Measurements from ENCODE around the gene ZNF580. TPM values are rescaled to one million over a fixed set of nuclear protein-coding genes. Genes with fewer than 3 reads are reported as not detected.

The ZNF580 gene
- total and polyA plus RNA-seq, 2 of the 13 experiments (the other 11 are each of a cell fraction or from before 2014, with no cell fraction given): 4.4 to 6.0 TPM

GRCh38 chr19:55647732-55648584, 7.2 kb downstream of the ZNF580 start, which contains the start of gene CCDC106 (continued):
- peak; percentile 43 for TF ChIP-seq HNRNPLL (IDR thresholded peaks at IDR 0.05; ENCODE audit: low read depth, low read length, poor library complexity, severe bottlenecking)
- TF ChIP-seq RBFOX2 (IDR thresholded peaks at IDR 0.05; ENCODE audit: low read depth, low read length): peak; percentile 76
- no peak for TF ChIP-seq CENPBD1 (CRISPR knock-in tag; IDR thresholded peaks at IDR 0.05; ENCODE audit: borderline replicate concordance, low read depth)
- no peak for TF ChIP-seq ZNF432 (CRISPR knock-in tag; IDR thresholded peaks at IDR 0.05; ENCODE audit: borderline replicate concordance)
- TF ChIP-seq ARNT (IDR thresholded peaks at IDR 0.05): no peak
- TF ChIP-seq SATB2 (CRISPR knock-in tag; IDR thresholded peaks at IDR 0.05): no peak
- TF ChIP-seq ZNF788 (CRISPR knock-in tag; IDR thresholded peaks at IDR 0.05; ENCODE audit: borderline replicate concordance): peak; percentile 81
- TF ChIP-seq SP140L (CRISPR knock-in tag; IDR thresholded peaks at IDR 0.05; ENCODE audit: borderline replicate concordance): no peak
- peak; percentile 60; the same call in 1 of the 2 replicates for TF ChIP-seq MXD1 (CRISPR knock-in tag; IDR thresholded peaks at IDR 0.05)
- TF ChIP-seq ZBTB40 (IDR thresholded peaks at IDR 0.05): no peak
- peak; percentile 65; the same call in 1 of the 2 replicates for TF ChIP-seq ZBTB40 (CRISPR knock-in tag; IDR thresholded peaks at IDR 0.05)
- TF ChIP-seq ZNF598 (CRISPR knock-in tag; IDR thresholded peaks at IDR 0.05; ENCODE audit: borderline replicate concordance): no peak
- 0 out of 2 replicates have a peak, but pooled peaks have one; percentile 11 for TF ChIP-seq DRAP1 (CRISPR knock-in tag; IDR thresholded peaks at IDR 0.05)
- peak; percentile 60; the same call in 1 of the 2 replicates for TF ChIP-seq ZNF776 (CRISPR knock-in tag; IDR thresholded peaks at IDR 0.05)
- no peak for TF ChIP-seq ZNF567 (CRISPR knock-in tag; IDR thresholded peaks at IDR 0.05; ENCODE audit: borderline replicate concordance)
- TF ChIP-seq ZC3H13 (CRISPR knock-in tag; IDR thresholded peaks at IDR 0.05): no peak; the same call in 1 of the 2 replicates
- peak; percentile 61; the same call in 1 of the 2 replicates for TF ChIP-seq MED13 (CRISPR knock-in tag; IDR thresholded peaks at IDR 0.05)
- TF ChIP-seq MLX (CRISPR knock-in tag; IDR thresholded peaks at IDR 0.05): no peak
